ENCODE measurements around the gene ARHGAP6.

Gene ARHGAP6

GRCh38 chrX:11214346-11215190, 451.2 kb downstream of the ARHGAP6 start:
- Histone ChIP-seq H3K36me3 (replicated peaks; ENCODE audit: insufficient read depth, low read length) (no peaks in the 10 kb centered on the region), H4K20me1 (ENCODE audit: insufficient read depth, low read length) (no peaks in the 10 kb centered on the region), H3K4me1 (ENCODE audit: low read length) (no peaks in the 10 kb centered on the region), H3K4me2 (ENCODE audit: low read depth, low read length) (no peak overlapping the region), H3K9me3 (replicated peaks; ENCODE audit: insufficient read depth, low read length) (no peaks in the 10 kb centered on the region), H3K27me3 (replicated peaks; ENCODE audit: insufficient read depth, low read length) (no peaks in the 10 kb centered on the region), H3K27ac (ENCODE audit: low read length) (no peak overlapping the region), H2AFZ (ENCODE audit: low read length) (no peak overlapping the region), H3K4me3 (ENCODE audit: low read length) (no peak overlapping the region), H3K9me2 (replicated peaks; ENCODE audit: insufficient read depth, low read length) (no peaks in the 10 kb centered on the region), H3F3A (ENCODE audit: insufficient read depth, low read length) (no peaks in the 10 kb centered on the region), H3K79me2 (ENCODE audit: low read length) (no peaks in the 10 kb centered on the region), H3K9ac (ENCODE audit: low read length) (no peak overlapping the region)
- no peak for DNase-seq
- no peak for TF ChIP-seq EZH2phosphoT487 (IDR thresholded peaks at IDR 0.05; ENCODE audit: low read length)
- TF ChIP-seq EZH2 (optimal IDR thresholded peaks at IDR 0.05; ENCODE audit: low read depth, low read length), result no peak
- TF ChIP-seq CTCF (IDR thresholded peaks at IDR 0.05; ENCODE audit: low read length), result no peak

- Histone ChIP-seq H4K20me1 (ENCODE audit: insufficient read depth, low read length) (no peaks in the 10 kb centered on the region), H3K9ac (ENCODE audit: low read length) (no peak overlapping the region), H2AFZ (ENCODE audit: low read length) (no peak overlapping the region), H3K79me2 (ENCODE audit: low read length) (no peaks in the 10 kb centered on the region), H3K27me3 (replicated peaks; ENCODE audit: insufficient read depth, low read length) (no peaks in the 10 kb centered on the region), H3K4me3 (ENCODE audit: low read length) (no peak overlapping the region), H3F3A (ENCODE audit: insufficient read depth, low read length) (no peaks in the 10 kb centered on the region), H3K4me1 (ENCODE audit: low read length) (no peaks in the 10 kb centered on the region), H3K4me2 (ENCODE audit: low read depth, low read length) (no peak overlapping the region), H3K9me2 (replicated peaks; ENCODE audit: insufficient read depth, low read length) (no peaks in the 10 kb centered on the region), H3K9me3 (replicated peaks; ENCODE audit: insufficient read depth, low read length) (no peaks in the 10 kb centered on the region), H3K27ac (ENCODE audit: low read length) (no peak overlapping the region), H3K36me3 (replicated peaks; ENCODE audit: insufficient read depth, low read length) (no peaks in the 10 kb centered on the region)
- TF ChIP-seq EZH2phosphoT487 (IDR thresholded peaks at IDR 0.05; ENCODE audit: low read length) (no peak), CTCF (IDR thresholded peaks at IDR 0.05; ENCODE audit: low read length) (no peak), EZH2 (optimal IDR thresholded peaks at IDR 0.05; ENCODE audit: low read depth, low read length) (no peak)
- no peak for DNase-seq
These were observed 453.0 kb downstream of the ARHGAP6 start for GRCh38 chrX:11212741-11213140.

DNA sequence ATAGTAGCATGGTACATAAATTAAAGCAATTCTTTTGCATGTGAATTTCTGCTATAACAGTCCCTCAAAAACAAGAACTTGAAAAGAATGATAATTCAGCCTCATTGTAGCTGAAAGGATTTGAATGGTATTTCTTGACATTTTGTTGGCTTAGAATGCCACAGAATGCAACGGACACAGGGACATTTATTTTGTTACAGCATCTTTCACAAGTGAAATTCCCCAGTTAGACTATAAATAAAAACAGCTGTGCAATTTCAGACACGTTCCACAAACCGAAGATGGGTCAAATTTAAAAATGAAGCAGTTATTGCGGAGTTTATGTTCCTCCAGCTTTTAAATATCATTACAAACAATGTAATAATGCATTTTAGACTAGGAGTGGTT, 455.3 kb downstream of the ARHGAP6 start:
- H3K4me3 ChIP-seq (ENCODE audit: low read length), result no peak overlapping the region
- no peak overlapping the region for H2AFZ ChIP-seq (ENCODE audit: low read length)

More for the DNA sequence above, 455.3 kb downstream of the ARHGAP6 start:
- TF ChIP-seq CTCF (IDR thresholded peaks at IDR 0.05; ENCODE audit: low read length) (no peak), EZH2phosphoT487 (IDR thresholded peaks at IDR 0.05; ENCODE audit: low read length) (no peak), EZH2 (optimal IDR thresholded peaks at IDR 0.05; ENCODE audit: low read depth, low read length) (no peak)
- Histone ChIP-seq H3K9me2 (replicated peaks; ENCODE audit: insufficient read depth, low read length) (no peaks in the 10 kb centered on the region), H3K36me3 (replicated peaks; ENCODE audit: insufficient read depth, low read length) (no peaks in the 10 kb centered on the region), H4K20me1 (ENCODE audit: insufficient read depth, low read length) (no peaks in the 10 kb centered on the region), H3K9me3 (replicated peaks; ENCODE audit: insufficient read depth, low read length) (no peaks in the 10 kb centered on the region), H3K4me1 (ENCODE audit: low read length) (no peaks in the 10 kb centered on the region), H3F3A (ENCODE audit: insufficient read depth, low read length) (no peaks in the 10 kb centered on the region), H3K79me2 (ENCODE audit: low read length) (no peaks in the 10 kb centered on the region), H3K27me3 (replicated peaks; ENCODE audit: insufficient read depth, low read length) (no peaks in the 10 kb centered on the region), H3K9ac (ENCODE audit: low read length) (no peak overlapping the region), H3K27ac (ENCODE audit: low read length) (no peak overlapping the region), H3K4me2 (ENCODE audit: low read depth, low read length) (no peak overlapping the region)
- DNase-seq, result no peak
